ENCODE measurements around the gene WASF2.

DNA sequence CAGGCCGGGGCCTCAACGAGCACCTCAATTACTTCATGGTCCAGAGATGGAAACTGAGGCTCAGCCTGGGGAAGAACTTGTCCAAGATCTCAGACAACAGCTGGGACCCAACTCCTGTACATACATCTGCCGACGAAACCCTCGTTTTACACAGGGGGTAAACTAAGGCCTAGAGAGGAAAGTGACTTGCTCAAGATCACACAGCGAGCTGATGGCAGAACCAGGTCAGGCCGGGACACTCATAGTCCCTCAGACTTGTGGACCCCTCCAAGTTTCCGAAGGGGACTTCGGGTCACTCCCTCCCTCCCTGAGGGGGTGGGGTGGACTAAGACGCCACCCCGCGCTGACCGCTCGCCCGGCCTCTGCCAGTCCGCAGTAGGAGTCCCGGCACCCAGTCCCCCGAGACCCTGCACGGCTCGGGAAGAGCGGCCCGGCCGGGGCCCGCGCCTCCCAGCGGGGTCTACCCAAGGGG lies 430 bp downstream of the WASF2 start:
- no peak for TF ChIP-seq GATA3 (IDR thresholded peaks at IDR 0.05; ENCODE audit: low read depth, low read length)
- no peak for TF ChIP-seq GATA2 (IDR thresholded peaks at IDR 0.05; ENCODE audit: low read depth, low read length)
